HFF-Myc (cell line): ENCODE results near the gene NRDC.

Experiments
- DNase-seq: peaks from one replicate; pipeline ENCODE4 v3.0.0-alpha.2; 2011; ENCODE audit warnings: low read depth; ENCODE audit errors: extremely low read depth
- H3K4me3 ChIP-seq: replicated peaks from 2 replicates; pipeline ENCODE4 v1.5.1; 2011; ENCODE audit warnings: low read depth, mild to moderate bottlenecking, control low read depth, low read length
- TF ChIP-seq, protein P1 (sequence below): IDR thresholded peaks from 2 replicates; pipeline ENCODE4 v1.5.1; 2012; ENCODE audit warnings: mild to moderate bottlenecking, low read depth, low read length, control low read depth; ENCODE audit errors: missing control alignments

Gene NRDC

GRCh38 chr1:51871351-51871975, 7.1 kb downstream of the NRDC start:
- H3K4me3 ChIP-seq = no peak overlapping the region
- DNase-seq = no peak
- TF ChIP-seq, protein P1, sequence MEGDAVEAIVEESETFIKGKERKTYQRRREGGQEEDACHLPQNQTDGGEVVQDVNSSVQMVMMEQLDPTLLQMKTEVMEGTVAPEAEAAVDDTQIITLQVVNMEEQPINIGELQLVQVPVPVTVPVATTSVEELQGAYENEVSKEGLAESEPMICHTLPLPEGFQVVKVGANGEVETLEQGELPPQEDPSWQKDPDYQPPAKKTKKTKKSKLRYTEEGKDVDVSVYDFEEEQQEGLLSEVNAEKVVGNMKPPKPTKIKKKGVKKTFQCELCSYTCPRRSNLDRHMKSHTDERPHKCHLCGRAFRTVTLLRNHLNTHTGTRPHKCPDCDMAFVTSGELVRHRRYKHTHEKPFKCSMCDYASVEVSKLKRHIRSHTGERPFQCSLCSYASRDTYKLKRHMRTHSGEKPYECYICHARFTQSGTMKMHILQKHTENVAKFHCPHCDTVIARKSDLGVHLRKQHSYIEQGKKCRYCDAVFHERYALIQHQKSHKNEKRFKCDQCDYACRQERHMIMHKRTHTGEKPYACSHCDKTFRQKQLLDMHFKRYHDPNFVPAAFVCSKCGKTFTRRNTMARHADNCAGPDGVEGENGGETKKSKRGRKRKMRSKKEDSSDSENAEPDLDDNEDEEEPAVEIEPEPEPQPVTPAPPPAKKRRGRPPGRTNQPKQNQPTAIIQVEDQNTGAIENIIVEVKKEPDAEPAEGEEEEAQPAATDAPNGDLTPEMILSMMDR = no peak

DNA sequence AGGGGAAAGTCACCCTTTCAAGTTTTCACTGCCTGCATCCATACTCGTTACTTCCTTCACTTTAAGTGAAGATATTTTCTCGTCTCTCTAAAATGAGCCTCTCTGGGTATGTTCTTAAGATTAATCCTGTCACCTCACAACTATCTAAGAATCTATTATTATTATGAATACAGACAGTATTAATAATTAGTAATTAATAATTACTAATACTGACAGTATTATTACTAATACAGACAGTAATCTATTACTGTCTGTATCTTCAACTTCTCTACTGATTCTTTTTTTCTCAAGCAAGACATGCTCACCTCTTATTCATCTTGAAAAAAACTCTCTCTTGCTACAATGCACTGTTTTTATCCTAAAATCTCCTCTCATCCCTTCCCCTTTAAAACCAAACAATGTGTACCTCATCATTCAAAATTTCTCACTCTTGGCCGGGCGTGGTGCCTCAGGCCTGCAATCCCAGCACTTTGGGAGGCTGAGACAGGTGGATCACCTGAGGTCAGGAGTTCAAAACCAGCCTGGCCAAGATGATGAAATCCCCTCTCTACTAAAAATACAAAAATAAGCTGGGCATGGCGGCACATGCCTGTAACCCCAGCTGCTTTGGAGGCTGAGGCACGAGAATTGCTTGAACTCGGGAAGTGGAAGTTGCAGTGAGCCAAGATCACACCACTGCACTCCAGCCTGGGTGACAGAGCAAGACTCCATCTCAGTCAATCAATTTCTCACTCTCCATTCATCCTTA, 7.8 kb downstream of the NRDC start:
- TF ChIP-seq, protein P1 = no peak
- no peak overlapping the region for H3K4me3 ChIP-seq
- no peak for DNase-seq

GRCh38 chr1:51867479-51868232, 10.9 kb downstream of the NRDC start:
- no peak overlapping the region for H3K4me3 ChIP-seq
- no peak for DNase-seq
- TF ChIP-seq, protein P1 = no peak

GRCh38 chr1:51863384-51863783, 15.1 kb downstream of the NRDC start:
- TF ChIP-seq, protein P1 = no peak
- DNase-seq = no peak
- no peak overlapping the region for H3K4me3 ChIP-seq

DNA sequence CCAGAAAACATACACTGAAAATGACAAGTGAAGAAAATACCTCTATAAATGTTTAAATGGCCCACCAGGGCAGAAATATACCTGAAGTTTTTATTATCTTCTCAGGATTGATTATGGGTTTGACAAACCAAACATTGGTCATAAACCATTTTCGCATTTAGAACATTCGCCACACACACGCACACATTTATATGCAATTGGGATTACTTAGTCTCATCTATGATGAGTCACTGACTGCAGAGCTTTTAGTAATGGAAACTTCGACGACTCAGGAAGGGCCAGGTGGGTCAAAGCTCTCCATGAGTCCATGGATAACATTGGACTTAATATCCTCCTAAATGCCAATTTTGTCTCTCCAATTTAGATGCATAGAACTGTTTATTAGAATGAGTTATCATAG, 16.9 kb downstream of the NRDC start:
- H3K4me3 ChIP-seq = no peak overlapping the region
- no peak for DNase-seq
- TF ChIP-seq, protein P1 = no peak

DNA sequence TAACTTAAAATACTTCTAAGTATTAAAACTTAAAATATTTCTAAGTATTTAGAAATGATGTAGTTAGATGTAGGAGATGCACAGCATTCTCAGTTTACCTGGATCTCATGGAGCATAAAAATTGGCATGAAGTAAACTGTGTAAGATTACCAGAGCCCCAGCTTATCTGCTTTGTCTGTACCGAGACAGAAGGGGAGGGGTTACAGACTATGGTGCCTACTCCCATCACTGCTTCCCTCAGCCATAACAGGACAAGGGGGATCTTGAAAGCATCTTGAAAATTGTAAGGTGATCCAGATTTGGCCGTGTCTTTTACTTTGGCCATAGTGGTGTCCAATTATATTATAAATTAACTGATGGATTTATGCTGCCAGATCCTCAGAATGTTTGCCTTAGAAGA, 18.8 kb downstream of the NRDC start:
- H3K4me3 ChIP-seq = no peak overlapping the region
- DNase-seq = no peak
- TF ChIP-seq, protein P1 = no peak
